ENCODE data around the gene CABP1. TPM values are rescaled to one million over a fixed set of nuclear protein-coding genes. Genes with fewer than 3 reads are reported as not detected.

CABP1 gene
- total and polyA plus RNA-seq, 2 donors (not counting 3 experiments of a cell fraction or from before 2014, with no cell fraction given) = 0.07 to 0.31 TPM

GRCh38 chr12:120708651-120709050 is 68.2 kb downstream of the CABP1 start:
- no peaks in the 10 kb centered on the region for H4K20me1 ChIP-seq (replicated peaks; ENCODE audit: control insufficient read depth, extremely low read depth, insufficient read depth, low read length)
- H3K4me2 ChIP-seq (ENCODE audit: insufficient read depth, low read length) = no peak overlapping the region
- peaks cover 13% of the 10 kb centered on the region for H3K4me1 ChIP-seq (ENCODE audit: control insufficient read depth, extremely low read depth, insufficient read depth, low read length)
- no peak overlapping the region for H3K4me3 ChIP-seq (replicated peaks in 1 of 3; ENCODE audit: insufficient read depth in 1 of 3, low read depth in 1 of 3, low read length in 3 of 3)
- DNase-seq (ENCODE audit: low read depth, low spot score) (no peak), FAIRE-seq (no peak)
- no peaks in the 10 kb centered on the region for H3K9me3 ChIP-seq (replicated peaks; ENCODE audit: control insufficient read depth, insufficient read depth, low read length)
- no peak overlapping the region for H3K27ac ChIP-seq (ENCODE audit: insufficient read depth, low read depth, low read length)
- peaks cover 15% of the 10 kb centered on the region for H3K79me2 ChIP-seq (ENCODE audit: control insufficient read depth, insufficient read depth, low read length)
- no peaks in the 10 kb centered on the region for H3K36me3 ChIP-seq (ENCODE audit: control insufficient read depth in 2 of 2, extremely low read depth in 1 of 2, insufficient read depth in 2 of 2, low read length in 2 of 2)
- intact Hi-C loops (cut with micrococcal nuclease) = no loop called here
- TF ChIP-seq CTCF (IDR thresholded peaks at IDR 0.05; ENCODE audit: extremely low read depth in 1 of 2, insufficient read depth in 1 of 2, low read depth in 1 of 2, low read length in 2 of 2) = no peak
- TF ChIP-seq POLR2AphosphoS5 (IDR thresholded peaks at IDR 0.05; ENCODE audit: insufficient read depth, low read depth, low read length) = no peak
- TF ChIP-seq POLR2A (IDR thresholded peaks at IDR 0.05; ENCODE audit: low read depth, low read length) = no peak
- TF ChIP-seq EZH2 (IDR thresholded peaks at IDR 0.05; ENCODE audit: borderline replicate concordance, low read depth, low read length, severe bottlenecking) = no peak
- no peak for TF ChIP-seq GATA2 (IDR thresholded peaks at IDR 0.05; ENCODE audit: insufficient read depth, insufficient read length, low read depth, low read length)
- no peak for TF ChIP-seq MYC (IDR thresholded peaks at IDR 0.05; ENCODE audit: low read depth, low read length)
- TF ChIP-seq JUN (IDR thresholded peaks at IDR 0.05; ENCODE audit: borderline replicate concordance, insufficient read depth, insufficient read length, low read depth) = no peak
- ChIA-PET POLR2A (no interaction called here), CTCF (interaction anchor here (5.5 kb wide), 1 partner anchor 60 kb away, joined by 63 read pairs; no protein-coding TSS in a partner anchor)
- dilution Hi-C loops (cut with MboI; ENCODE audit: extremely low pct_ligation_motif_present, low sequenced_read_pairs) = no loop called here
- no peaks in the 10 kb centered on the region for H3K9me1 ChIP-seq (replicated peaks; ENCODE audit: control insufficient read depth, extremely low read depth, insufficient read depth, low read length)
- H2AFZ ChIP-seq (ENCODE audit: low read depth, low read length) = no peak overlapping the region
- BruUV-seq (replicated peaks) = no TSS peak
- H3K9ac ChIP-seq (replicated peaks; ENCODE audit: extremely low read depth, insufficient read depth, low read length) = no peak overlapping the region
- no peaks in the 10 kb centered on the region for H3K27me3 ChIP-seq (ENCODE audit: control insufficient read depth in 2 of 2, insufficient read depth in 2 of 2, low read length in 2 of 2)

Data from endothelial cell of umbilical vein (primary cell).